ENCODE measurements around the gene VGLL1.

VGLL1 gene

DNA sequence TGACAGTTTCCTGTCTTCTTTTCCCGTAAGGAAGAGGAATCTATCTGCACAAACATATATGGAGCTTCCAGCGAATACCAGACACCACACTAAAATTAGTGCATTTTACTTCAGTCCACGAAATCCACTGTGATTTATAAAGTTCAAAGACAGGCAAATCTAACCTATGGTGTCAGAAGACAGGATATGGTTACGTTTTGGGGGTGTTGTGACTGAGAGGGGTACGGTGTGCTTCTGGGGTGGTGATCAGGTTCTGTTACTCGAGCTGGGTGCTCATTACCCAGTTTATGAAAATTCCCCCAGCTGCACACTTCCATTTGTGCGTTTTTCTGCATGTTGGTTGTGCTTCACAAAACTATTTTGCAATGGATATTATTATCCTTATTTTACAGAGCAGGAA, 10.3 kb downstream of the VGLL1 start:
- DNase-seq (ENCODE audit: low read depth): no peak
- TF ChIP-seq, protein P1, sequence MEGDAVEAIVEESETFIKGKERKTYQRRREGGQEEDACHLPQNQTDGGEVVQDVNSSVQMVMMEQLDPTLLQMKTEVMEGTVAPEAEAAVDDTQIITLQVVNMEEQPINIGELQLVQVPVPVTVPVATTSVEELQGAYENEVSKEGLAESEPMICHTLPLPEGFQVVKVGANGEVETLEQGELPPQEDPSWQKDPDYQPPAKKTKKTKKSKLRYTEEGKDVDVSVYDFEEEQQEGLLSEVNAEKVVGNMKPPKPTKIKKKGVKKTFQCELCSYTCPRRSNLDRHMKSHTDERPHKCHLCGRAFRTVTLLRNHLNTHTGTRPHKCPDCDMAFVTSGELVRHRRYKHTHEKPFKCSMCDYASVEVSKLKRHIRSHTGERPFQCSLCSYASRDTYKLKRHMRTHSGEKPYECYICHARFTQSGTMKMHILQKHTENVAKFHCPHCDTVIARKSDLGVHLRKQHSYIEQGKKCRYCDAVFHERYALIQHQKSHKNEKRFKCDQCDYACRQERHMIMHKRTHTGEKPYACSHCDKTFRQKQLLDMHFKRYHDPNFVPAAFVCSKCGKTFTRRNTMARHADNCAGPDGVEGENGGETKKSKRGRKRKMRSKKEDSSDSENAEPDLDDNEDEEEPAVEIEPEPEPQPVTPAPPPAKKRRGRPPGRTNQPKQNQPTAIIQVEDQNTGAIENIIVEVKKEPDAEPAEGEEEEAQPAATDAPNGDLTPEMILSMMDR (conservative IDR thresholded peaks at IDR 0.05; ENCODE audit: control insufficient read depth, insufficient read depth, low read depth, low read length): no peak
- no peak overlapping the region for H3K4me3 ChIP-seq (ENCODE audit: control insufficient read depth, low read depth, low read length)

DNA sequence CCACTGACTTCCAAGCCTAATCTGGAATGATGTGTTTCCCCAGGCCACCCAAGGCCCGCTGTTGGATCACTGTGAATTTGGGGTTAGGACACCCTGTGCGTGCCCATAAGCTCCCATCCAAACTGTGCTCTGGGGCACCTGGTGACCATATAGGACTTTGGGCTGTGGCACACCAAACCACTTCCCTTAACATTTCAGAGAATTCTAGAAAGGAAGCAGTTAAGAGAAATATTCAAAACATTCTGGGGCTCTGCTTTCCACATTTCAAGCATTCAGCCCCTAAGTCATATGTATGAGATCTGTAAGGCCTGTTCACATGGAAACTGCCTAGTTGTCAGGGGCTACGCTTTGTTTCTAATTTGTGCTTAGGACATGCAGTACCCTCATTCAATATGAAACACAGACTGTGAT, 14.4 kb downstream of the VGLL1 start:
- no peak for DNase-seq (ENCODE audit: low read depth)
- TF ChIP-seq, protein P1 (conservative IDR thresholded peaks at IDR 0.05; ENCODE audit: control insufficient read depth, insufficient read depth, low read depth, low read length): no peak
- H3K4me3 ChIP-seq (ENCODE audit: control insufficient read depth, low read depth, low read length): no peak overlapping the region

DNA sequence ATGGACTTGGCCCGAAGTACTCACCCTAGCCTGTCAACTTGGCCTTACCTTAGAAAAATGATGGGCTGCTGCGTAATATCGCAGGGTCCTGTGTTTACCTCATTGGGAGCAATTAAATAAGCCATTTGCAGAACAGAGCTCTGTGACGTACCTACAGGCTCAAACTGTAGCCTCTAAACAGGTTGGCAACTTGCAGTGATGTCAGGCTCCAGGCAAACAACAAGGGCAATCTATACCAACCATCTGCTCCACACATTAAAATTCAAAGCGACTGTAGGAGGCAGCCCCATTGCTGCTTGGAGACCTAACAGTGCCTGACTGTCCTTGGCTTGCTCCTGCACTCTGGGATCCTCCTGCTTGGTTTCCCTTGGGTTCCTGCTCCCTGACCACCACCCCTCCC, 17.2 kb downstream of the VGLL1 start:
- no peak for DNase-seq (ENCODE audit: low read depth)
- no peak overlapping the region for H3K4me3 ChIP-seq (ENCODE audit: control insufficient read depth, low read depth, low read length)
- TF ChIP-seq, protein P1 (conservative IDR thresholded peaks at IDR 0.05; ENCODE audit: control insufficient read depth, insufficient read depth, low read depth, low read length): no peak

DNA sequence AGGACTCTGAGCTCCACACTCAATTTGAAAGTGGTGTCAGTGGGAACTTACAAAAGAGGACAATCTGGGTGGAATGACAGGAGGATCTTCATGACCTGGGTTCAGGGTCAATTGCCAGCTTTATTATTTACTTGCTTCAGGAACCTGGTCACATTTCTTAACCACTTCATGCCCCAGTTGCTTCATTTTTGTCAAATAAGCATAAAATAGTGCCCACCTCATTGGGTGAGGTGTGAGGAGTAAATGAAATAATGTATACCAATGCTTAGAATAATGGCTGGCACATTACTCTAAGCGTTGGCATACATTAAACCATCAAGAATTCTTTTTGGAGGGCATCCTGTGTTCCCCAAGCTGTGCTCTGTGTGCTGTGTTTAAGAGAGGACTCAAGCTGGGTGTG, 19.4 kb downstream of the VGLL1 start:
- no peak overlapping the region for H3K4me3 ChIP-seq (ENCODE audit: control insufficient read depth, low read depth, low read length)
- TF ChIP-seq, protein P1 (conservative IDR thresholded peaks at IDR 0.05; ENCODE audit: control insufficient read depth, insufficient read depth, low read depth, low read length): no peak
- no peak for DNase-seq (ENCODE audit: low read depth)

DNA sequence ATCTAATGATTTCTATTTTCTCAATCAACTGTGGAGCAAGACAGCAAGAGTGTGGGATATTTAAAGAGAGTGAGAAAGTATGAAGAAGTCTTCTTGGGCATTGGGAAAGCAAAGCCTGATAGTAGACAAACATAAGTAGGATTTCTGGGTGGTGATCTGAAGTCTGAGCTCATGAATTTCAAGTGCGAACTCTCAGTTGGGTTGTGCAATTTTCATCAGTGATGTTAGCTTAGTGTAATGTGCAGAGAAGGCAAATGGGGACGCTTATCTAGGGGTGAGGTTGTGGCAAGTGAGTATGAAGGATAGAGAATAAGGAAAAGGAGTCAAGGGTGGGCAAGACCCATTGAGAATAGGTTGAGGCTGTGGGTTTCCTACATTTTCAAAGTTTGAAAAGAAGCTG, 23.7 kb downstream of the VGLL1 start:
- no peak overlapping the region for H3K4me3 ChIP-seq (ENCODE audit: control insufficient read depth, low read depth, low read length)
- DNase-seq (ENCODE audit: low read depth): peak; percentile 3
- TF ChIP-seq, protein P1 (conservative IDR thresholded peaks at IDR 0.05; ENCODE audit: control insufficient read depth, insufficient read depth, low read depth, low read length): no peak

DNA sequence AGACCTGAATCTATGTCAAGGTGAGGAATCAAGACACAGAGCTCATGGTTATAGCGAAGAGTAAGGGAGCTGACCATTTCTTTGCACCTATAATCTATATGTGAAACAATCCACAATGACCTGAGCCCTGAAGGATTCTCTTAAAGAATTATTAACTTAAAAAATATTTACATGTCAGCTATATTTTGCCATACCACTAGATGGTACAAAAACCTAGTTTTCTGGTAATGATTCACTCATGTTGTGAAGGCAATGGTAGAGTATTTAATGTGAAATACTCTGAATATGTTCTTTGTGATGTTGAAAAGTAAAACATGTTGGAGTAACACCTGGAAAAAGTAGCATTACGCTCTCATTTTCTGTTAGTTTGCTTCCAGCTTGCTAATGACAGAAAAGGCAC, 40.0 kb downstream of the VGLL1 start:
- DNase-seq (ENCODE audit: low read depth): no peak
- H3K4me3 ChIP-seq (ENCODE audit: control insufficient read depth, low read depth, low read length): no peak overlapping the region
- TF ChIP-seq, protein P1 (conservative IDR thresholded peaks at IDR 0.05; ENCODE audit: control insufficient read depth, insufficient read depth, low read depth, low read length): peak; percentile 3

DNA sequence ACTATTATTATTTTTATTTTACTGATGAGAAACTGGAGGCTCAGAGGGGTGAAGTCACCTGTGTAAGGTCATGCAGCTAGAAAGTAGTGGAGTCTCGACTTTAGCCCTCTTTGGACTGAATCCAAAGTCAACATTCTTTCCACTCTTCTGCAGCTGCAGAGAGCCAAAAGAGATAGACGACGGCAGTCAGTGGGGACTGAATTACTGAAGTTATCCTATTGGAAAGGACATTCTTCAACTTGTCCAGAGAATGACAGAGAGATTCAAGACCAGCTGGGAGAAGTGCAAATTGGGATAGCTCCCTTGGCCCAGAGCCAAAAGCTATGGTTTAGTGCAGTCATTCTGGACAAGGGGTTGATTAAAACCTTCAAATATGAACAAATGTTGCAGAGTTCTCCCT, 42.5 kb downstream of the VGLL1 start:
- peak; percentile 1 for DNase-seq (ENCODE audit: low read depth)
- TF ChIP-seq, protein P1 (conservative IDR thresholded peaks at IDR 0.05; ENCODE audit: control insufficient read depth, insufficient read depth, low read depth, low read length): no peak
- H3K4me3 ChIP-seq (ENCODE audit: control insufficient read depth, low read depth, low read length): no peak overlapping the region

Data from fibroblast of mammary gland (primary cell).